Loucy (cell line): ENCODE results near the gene DHRS12.

ENCODE experiments used
- H2AFZ ChIP-seq: fragments of 200-600 bp; sonication (generic); 2 replicates; pipeline ENCODE4 v1.6.0; 2016; ENCODE audit warnings: antibody characterized with exemption, mild to moderate bottlenecking, low read length, moderate library complexity
- H3F3A ChIP-seq: fragments of 200-600 bp; 2 replicates; pipeline ENCODE4 v1.6.0; 2016; ENCODE audit warnings: antibody characterized with exemption, low read depth, mild to moderate bottlenecking
- H3K27me3 ChIP-seq: fragments of 200-600 bp; sonication (generic); 2 replicates; pipeline ENCODE4 v1.6.1; 2014; ENCODE audit warnings: low read length, mild to moderate bottlenecking; ENCODE audit not compliant: insufficient read depth, poor library complexity, severe bottlenecking
- H3K36me3 ChIP-seq: fragments of 200-600 bp; sonication (generic); 2 replicates; pipeline ENCODE4 v1.6.1; 2016; ENCODE audit warnings: low read length; ENCODE audit not compliant: insufficient read depth
- H3K4me1 ChIP-seq: fragments of 200-600 bp; sonication (generic); 2 replicates; pipeline ENCODE4 v1.5.1; 2014; ENCODE audit warnings: low read length, mild to moderate bottlenecking; ENCODE audit not compliant: insufficient read depth, poor library complexity, severe bottlenecking
- H3K4me2 ChIP-seq: fragments of 200-600 bp; sonication (generic); 2 replicates; pipeline ENCODE4 v1.6.0; 2014; ENCODE audit warnings: antibody characterized with exemption, low read length, low read depth, mild to moderate bottlenecking; ENCODE audit not compliant: poor library complexity, severe bottlenecking
- H3K4me3 ChIP-seq: fragments of 200-600 bp; sonication (generic); 2 replicates; pipeline ENCODE4 v1.5.1; 2014; ENCODE audit warnings: low read length, mild to moderate bottlenecking, mixed read lengths; ENCODE audit not compliant: poor library complexity, severe bottlenecking
- H3K79me2 ChIP-seq: fragments of 200-600 bp; sonication (generic); 2 replicates; pipeline ENCODE4 v1.6.1; 2014; ENCODE audit warnings: low read length; ENCODE audit not compliant: insufficient read depth
- H3K9ac ChIP-seq: fragments of 200-600 bp; sonication (generic); 2 replicates; pipeline ENCODE4 v1.6.0; 2014; ENCODE audit warnings: mild to moderate bottlenecking, low read depth, low read length, moderate library complexity; ENCODE audit not compliant: poor library complexity, severe bottlenecking
- H3K9me2 ChIP-seq: fragments of 200-600 bp; sonication (generic); replicated peaks from 2 replicates; pipeline ENCODE4 v1.6.1; 2016; ENCODE audit warnings: low read depth, low read length, mixed read lengths
- H3K9me3 ChIP-seq: fragments of 200-600 bp; sonication (generic); 2 replicates; pipeline ENCODE4 v1.6.1; 2014; ENCODE audit warnings: mild to moderate bottlenecking, antibody characterized with exemption, low read length, low read depth; ENCODE audit not compliant: insufficient read depth
- H4K20me1 ChIP-seq: fragments of 200-600 bp; sonication (generic); 2 replicates; pipeline ENCODE4 v1.6.0; 2014; ENCODE audit warnings: antibody characterized with exemption, low read length, mild to moderate bottlenecking; ENCODE audit not compliant: insufficient read depth, poor library complexity, severe bottlenecking
- CTCF ChIP-seq: fragments of 200-600 bp; sonication (generic); conservative IDR thresholded peaks from 2 replicates; pipeline ENCODE4 v1.5.1; 2014; ENCODE audit warnings: mild to moderate bottlenecking, antibody characterized with exemption, low read length
- EZH2phosphoT487 ChIP-seq: fragments of 200-600 bp; IDR thresholded peaks from 2 replicates; pipeline ENCODE4 v1.6.1; 2018; ENCODE audit warnings: antibody characterized with exemption, mild to moderate bottlenecking, moderate library complexity, borderline replicate concordance

Gene DHRS12

DNA sequence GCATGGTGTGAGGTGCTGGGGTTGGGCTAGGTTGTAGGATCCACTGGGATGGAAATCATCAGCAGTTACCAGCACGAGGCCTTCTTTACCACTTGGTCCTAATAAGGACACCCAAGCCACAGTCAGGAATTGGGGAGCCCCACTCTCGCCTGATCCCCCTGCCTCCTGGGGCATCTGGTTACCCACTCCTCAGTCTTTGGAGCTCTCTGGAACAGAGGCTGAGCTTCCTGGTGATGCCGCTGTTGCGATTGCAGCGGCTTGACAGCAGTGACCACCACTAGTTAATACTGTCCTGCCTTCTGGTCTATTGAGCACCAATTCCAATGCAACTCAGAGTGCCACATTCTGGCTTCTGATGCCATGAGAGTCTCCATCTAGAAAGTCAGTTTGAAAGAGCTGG is 27.6 kb upstream of the DHRS12 start:
- no peaks in the 10 kb centered on the region for H4K20me1 ChIP-seq
- H3K4me2 ChIP-seq = no peak overlapping the region
- H3K27me3 ChIP-seq = no peaks in the 10 kb centered on the region
- no peaks in the 10 kb centered on the region for H3K79me2 ChIP-seq
- H3K9ac ChIP-seq = no peak overlapping the region
- no peaks in the 10 kb centered on the region for H3K9me3 ChIP-seq
- no peaks in the 10 kb centered on the region for H3F3A ChIP-seq
- peaks cover 22% of the 10 kb centered on the region for H3K4me1 ChIP-seq
- no peak overlapping the region for H3K4me3 ChIP-seq
- no peaks in the 10 kb centered on the region for H3K36me3 ChIP-seq
- no peak overlapping the region for H2AFZ ChIP-seq
- no peaks in the 10 kb centered on the region for H3K9me2 ChIP-seq
- no peak for TF ChIP-seq EZH2phosphoT487
- no peak for TF ChIP-seq CTCF

GRCh38 chr13:51829568-51829899 is 25.6 kb upstream of the DHRS12 start:
- no peak overlapping the region for H3K9ac ChIP-seq
- H4K20me1 ChIP-seq = no peaks in the 10 kb centered on the region
- no peak overlapping the region for H2AFZ ChIP-seq
- H3K4me3 ChIP-seq = no peak overlapping the region
- H3K36me3 ChIP-seq = no peaks in the 10 kb centered on the region
- no peaks in the 10 kb centered on the region for H3K9me3 ChIP-seq
- H3K9me2 ChIP-seq = no peaks in the 10 kb centered on the region
- no peaks in the 10 kb centered on the region for H3K27me3 ChIP-seq
- peaks cover 8% of the 10 kb centered on the region for H3F3A ChIP-seq
- TF ChIP-seq EZH2phosphoT487 (no peak), CTCF (no peak)
- no peaks in the 10 kb centered on the region for H3K79me2 ChIP-seq
- H3K4me2 ChIP-seq = no peak overlapping the region
- H3K4me1 ChIP-seq = peaks cover 38% of the 10 kb centered on the region

- H4K20me1 ChIP-seq = no peaks in the 10 kb centered on the region
- H2AFZ ChIP-seq = no peak overlapping the region
- no peaks in the 10 kb centered on the region for H3K9me2 ChIP-seq
- no peak overlapping the region for H3K4me3 ChIP-seq
- no peaks in the 10 kb centered on the region for H3K79me2 ChIP-seq
- H3K4me2 ChIP-seq = no peak overlapping the region
- peaks cover 8% of the 10 kb centered on the region for H3F3A ChIP-seq
- H3K4me1 ChIP-seq = peaks cover 38% of the 10 kb centered on the region
- H3K9ac ChIP-seq = no peak overlapping the region
- no peaks in the 10 kb centered on the region for H3K9me3 ChIP-seq
- TF ChIP-seq CTCF (no peak), EZH2phosphoT487 (no peak)
- no peaks in the 10 kb centered on the region for H3K36me3 ChIP-seq
- no peaks in the 10 kb centered on the region for H3K27me3 ChIP-seq
These were observed 25.0 kb upstream of the DHRS12 start for GRCh38 chr13:51828730-51829567.
